H9 (cell line): ENCODE data around the gene RAPGEF3. TPM values are rescaled to one million over a fixed set of nuclear protein-coding genes. Genes with fewer than 3 reads are reported as not detected.

Experiments used
- DNase-seq: peaks from one replicate; pipeline ENCODE4 v3.0.0-alpha.2; 2017
- H2AFZ ChIP-seq: one replicate; pipeline ENCODE4 v1.6.1; 2013; ENCODE audit warnings: mild to moderate bottlenecking, low read length, control low read depth, moderate library complexity
- H2AK5ac ChIP-seq: 2 replicates; pipeline ENCODE4 v1.6.1; 2013; ENCODE audit warnings: low read length, control low read depth, mixed read lengths; ENCODE audit not compliant: insufficient read length
- H2BK120ac ChIP-seq: one replicate; pipeline ENCODE4 v1.6.1; 2013; ENCODE audit warnings: low read depth, mild to moderate bottlenecking, low read length, control low read depth, inconsistent platforms; ENCODE audit not compliant: poor library complexity, severe bottlenecking
- H2BK12ac ChIP-seq: 2 replicates; pipeline ENCODE4 v1.6.1; 2013; ENCODE audit warnings: low read length, control low read depth, mixed read lengths, low read depth; ENCODE audit not compliant: insufficient read length
- H2BK15ac ChIP-seq: 2 replicates; pipeline ENCODE4 v1.6.1; 2013; ENCODE audit warnings: low read depth, low read length, control low read depth
- H2BK20ac ChIP-seq: one replicate; pipeline ENCODE4 v1.6.1; 2013; ENCODE audit warnings: low read depth, mild to moderate bottlenecking, low read length, control low read depth, inconsistent platforms; ENCODE audit not compliant: poor library complexity, severe bottlenecking
- H2BK5ac ChIP-seq: 2 replicates; pipeline ENCODE4 v1.6.1; 2013; ENCODE audit warnings: low read length, control low read depth, mixed read lengths; ENCODE audit not compliant: insufficient read length
- H3K14ac ChIP-seq: 2 replicates; pipeline ENCODE4 v1.6.1; 2013; ENCODE audit warnings: low read length, control low read depth; ENCODE audit not compliant: insufficient read depth
- H3K18ac ChIP-seq: 2 replicates; pipeline ENCODE4 v1.6.1; 2013; ENCODE audit warnings: low read depth, mild to moderate bottlenecking, mixed read lengths, low read length, control low read depth; ENCODE audit not compliant: insufficient read length
- H3K23ac ChIP-seq: 2 replicates; pipeline ENCODE4 v1.6.1; 2013; ENCODE audit warnings: low read length, control low read depth, mixed read lengths, low read depth; ENCODE audit not compliant: insufficient read length
- H3K23me2 ChIP-seq: 2 replicates; pipeline ENCODE4 v1.6.1; 2013; ENCODE audit warnings: low read depth, mild to moderate bottlenecking, mixed read lengths, low read length, control low read depth; ENCODE audit not compliant: insufficient read length, poor library complexity, severe bottlenecking
- H3K27ac ChIP-seq: 2 replicates; pipeline ENCODE4 v1.5.1; 2013; ENCODE audit warnings: low read length, control low read depth, mixed read lengths, low read depth; ENCODE audit not compliant: insufficient read length
- H3K27me3 ChIP-seq: 2 replicates; pipeline ENCODE4 v1.6.1; 2013; ENCODE audit warnings: low read length, control low read depth, inconsistent platforms; ENCODE audit not compliant: insufficient read depth
- H3K4ac ChIP-seq: 2 replicates; pipeline ENCODE4 v1.6.1; 2013; ENCODE audit warnings: low read depth, mild to moderate bottlenecking, control low read depth, inconsistent platforms, low read length, moderate library complexity
- H3K4me1 ChIP-seq: 2 replicates; pipeline ENCODE4 v1.6.1; 2013; ENCODE audit warnings: low read length, control low read depth, inconsistent platforms; ENCODE audit not compliant: insufficient read depth
- H3K4me2 ChIP-seq: 2 replicates; pipeline ENCODE4 v1.6.1; 2013; ENCODE audit warnings: low read length, control low read depth, mixed read lengths; ENCODE audit not compliant: insufficient read length, insufficient read depth
- H3K56ac ChIP-seq: 2 replicates; pipeline ENCODE4 v1.6.1; 2013; ENCODE audit warnings: low read depth, mild to moderate bottlenecking, mixed read lengths, low read length, control low read depth; ENCODE audit not compliant: insufficient read length
- H3K79me1 ChIP-seq: 2 replicates; pipeline ENCODE4 v1.6.1; 2013; ENCODE audit warnings: low read depth, mild to moderate bottlenecking, moderate library complexity, low read length, control low read depth, inconsistent platforms; ENCODE audit not compliant: insufficient read depth, poor library complexity, severe bottlenecking
- H3K79me2 ChIP-seq: 2 replicates; pipeline ENCODE4 v1.6.1; 2013; ENCODE audit warnings: low read length, control low read depth, inconsistent platforms; ENCODE audit not compliant: insufficient read depth
- H3K9ac ChIP-seq: 2 replicates; pipeline ENCODE4 v1.6.1; 2013; ENCODE audit warnings: low read length, control low read depth, mixed read lengths; ENCODE audit not compliant: insufficient read length; ENCODE audit errors: extremely low read depth
- H3K9me3 ChIP-seq: one replicate; pipeline ENCODE4 v1.6.1; 2013; ENCODE audit warnings: low read depth, low read length, inconsistent platforms; ENCODE audit not compliant: control insufficient read depth
- H3T11ph ChIP-seq: one replicate; pipeline ENCODE4 v1.6.1; 2013; ENCODE audit warnings: mild to moderate bottlenecking, low read length, control low read depth, inconsistent platforms
- H4K20me1 ChIP-seq: one replicate; pipeline ENCODE4 v1.6.1; 2013; ENCODE audit not compliant: control insufficient read depth, insufficient read length, insufficient read depth
- H4K5ac ChIP-seq: 2 replicates; pipeline ENCODE4 v1.6.1; 2013; ENCODE audit warnings: low read depth, mild to moderate bottlenecking, mixed read lengths, low read length, control low read depth; ENCODE audit not compliant: insufficient read length
- H4K8ac ChIP-seq: replicated peaks from 2 replicates; pipeline ENCODE4 v1.6.1; 2013; ENCODE audit warnings: low read length, control low read depth, mixed read lengths, low read depth; ENCODE audit not compliant: insufficient read length
- H4K91ac ChIP-seq: 2 replicates; pipeline ENCODE4 v1.6.1; 2013; ENCODE audit warnings: low read depth, mild to moderate bottlenecking, moderate library complexity, mixed read lengths, low read length, control low read depth; ENCODE audit not compliant: insufficient read length
- H3K27ac Mint-ChIP-seq, 3 experiments: 2 replicates in 2 of 3; 3 replicates in 1 of 3; pipeline ENCODE4 v1.8.0; 2020 to 2021; ENCODE audit warnings: mixed read lengths in 3 of 3, mild to moderate bottlenecking in 1 of 3, moderate library complexity in 1 of 3
- H3K27me3 Mint-ChIP-seq: 2 replicates; pipeline ENCODE4 v1.8.0; 2021; ENCODE audit warnings: low read depth, mild to moderate bottlenecking, moderate library complexity, mixed read lengths
- H3K36me3 Mint-ChIP-seq, 3 experiments: 2 replicates in 2 of 3; 3 replicates in 1 of 3; pipeline ENCODE4 v1.8.0; 2020 to 2021; ENCODE audit warnings: low read depth in 3 of 3, mixed read lengths in 3 of 3; ENCODE audit not compliant: insufficient read depth in 1 of 3
- H3K4me1 Mint-ChIP-seq, 2 experiments: 2 replicates each; pipeline ENCODE4 v1.8.0; 2020; ENCODE audit warnings: mixed read lengths in 2 of 2
- H3K4me3 Mint-ChIP-seq, 2 experiments: 2 replicates in 1 of 2; 3 replicates in 1 of 2; pipeline ENCODE4 v1.8.0; 2020 to 2021; ENCODE audit warnings: mild to moderate bottlenecking in 2 of 2, mixed read lengths in 2 of 2, moderate library complexity in 1 of 2
- H3K9me3 Mint-ChIP-seq, 2 experiments: 2 replicates in 1 of 2; 3 replicates in 1 of 2; pipeline ENCODE4 v1.8.0; 2020; ENCODE audit warnings: mild to moderate bottlenecking in 2 of 2, mixed read lengths in 2 of 2, moderate library complexity in 1 of 2
- CTCF ChIP-seq: fragments of 200-600 bp; sonication (generic); conservative IDR thresholded peaks from 3 replicates; pipeline ENCODE4 v1.8.0; 2021; ENCODE audit warnings: antibody characterized with exemption, mild to moderate bottlenecking
- WGBS: extraction: QIAGEN DNeasy Blood & Tissue Kit; methylation state at CpG from one replicate; pipeline ENCODE4 v1.1.7; 2013; ENCODE audit warnings: missing lambda C conversion rate, low lambda C conversion rate, mixed read lengths; ENCODE audit not compliant: insufficient read length; ENCODE audit errors: extremely low coverage; 5-methylcytosine and 5-hydroxymethylcytosine counted together
- total RNA-seq: library from RNA; stranded (reverse); gene quantifications from 2 replicates; pipeline ENCODE4 v1.2.1, GENCODE V29; 2021

RAPGEF3 gene
- total RNA-seq, 1 experiment from 2014 or later = 7.4 TPM

- no peak overlapping the region for H3K14ac ChIP-seq
- H2BK5ac ChIP-seq = no peak overlapping the region
- no peak overlapping the region for H3K4ac ChIP-seq
- no peak overlapping the region for H3K9ac ChIP-seq
- no peak overlapping the region for H3K27ac ChIP-seq
- Mint-ChIP-seq H3K4me1 (peaks cover 56 to 67% of the 10 kb centered on the region in 2 experiments), H3K9me3 (no peaks in the 10 kb centered on the region), H3K27me3 (no peaks in the 10 kb centered on the region; the same call in 1 of the 2 replicates), H3K4me3 (no peak overlapping the region), H3K27ac (peak overlapping the region in 1 of 3 experiments; percentile 10; a peak in 3 of 7 replicates), H3K36me3 (peaks cover 2 to 18% (median 17%) of the 10 kb centered on the region in 3 experiments; a peak in 6 of 7 replicates)
- no peak overlapping the region for H3K56ac ChIP-seq
- H3K79me1 ChIP-seq = peaks cover 9% of the 10 kb centered on the region
- peaks cover 22% of the 10 kb centered on the region; the same call in 1 of the 2 replicates for H3K79me2 ChIP-seq
- no peak overlapping the region for H4K5ac ChIP-seq
- no peak overlapping the region for H3T11ph ChIP-seq
- H4K8ac ChIP-seq = no peak overlapping the region
- H3K4me1 ChIP-seq = peaks cover 22% of the 10 kb centered on the region
- no CpG with 5 or more reads among the region's 9 CpGs for WGBS
- no peak overlapping the region for H2AK5ac ChIP-seq
- H2BK12ac ChIP-seq = no peak overlapping the region
- H4K20me1 ChIP-seq = no peaks in the 10 kb centered on the region
- no peak overlapping the region for H2BK20ac ChIP-seq
- H2AFZ ChIP-seq = no peak overlapping the region
- no peak overlapping the region for H3K4me2 ChIP-seq
- no peak for TF ChIP-seq CTCF
- no peak overlapping the region for H2BK120ac ChIP-seq
- H3K27me3 ChIP-seq = no peaks in the 10 kb centered on the region
- H4K91ac ChIP-seq = no peak overlapping the region
- no peak overlapping the region for H2BK15ac ChIP-seq
- no peaks in the 10 kb centered on the region for H3K9me3 ChIP-seq
- H3K23ac ChIP-seq = no peak overlapping the region
- DNase-seq = no peak
- H3K23me2 ChIP-seq = peaks cover 5% of the 10 kb centered on the region
- no peak overlapping the region for H3K18ac ChIP-seq
Measured at GRCh38 chr12:47808050-47808449, 49.4 kb upstream of the RAPGEF3 start.
